Activated CD4-positive, alpha-beta T cell treated with anti-CD3 and anti-CD28 coated beads, Interleukin-2, amount 10 ng/mL, durations not matched to agents 7 days and 5 days (primary cell): ENCODE measurements around the gene FUT2. TPM values are rescaled to one million over a fixed set of nuclear protein-coding genes. Genes with fewer than 3 reads are reported as not detected.
"Not testable (repeated sequence)": the region's sequence is repeated elsewhere in the genome, so short reads cannot be mapped to it uniquely, and the experiment has no call there.

Experiments used
- CTCF ChIA-PET: fragments of 350-600 bp; sonication (Branson Sonifier 250); formaldehyde crosslinking; loops from one replicate; lab custom pipeline; 2021; ENCODE audit warnings: antibody characterized with exemption; lab: Charles Lee
- POLR2A ChIA-PET: fragments of 350-600 bp; sonication (Branson Sonifier 250); formaldehyde crosslinking; loops from one replicate; lab custom pipeline; 2021; ENCODE audit warnings: antibody characterized with exemption; lab: Charles Lee
- DNase-seq: peaks from one replicate; pipeline ENCODE4 v3.0.0-alpha.2; 2020
- H3K27ac Mint-ChIP-seq: one replicate; pipeline ENCODE4 v1.8.0; 2021; ENCODE audit warnings: mild to moderate bottlenecking, moderate library complexity, mixed read lengths
- H3K27me3 Mint-ChIP-seq: one replicate; pipeline ENCODE4 v1.8.0; 2021; ENCODE audit warnings: mixed read lengths
- H3K36me3 Mint-ChIP-seq: one replicate; pipeline ENCODE4 v1.8.0; 2021; ENCODE audit warnings: low read depth, mixed read lengths
- H3K4me1 Mint-ChIP-seq: one replicate; pipeline ENCODE4 v1.8.0; 2021; ENCODE audit warnings: mixed read lengths
- H3K4me3 Mint-ChIP-seq: one replicate; pipeline ENCODE4 v1.8.0; 2021; ENCODE audit warnings: mild to moderate bottlenecking, moderate library complexity, mixed read lengths
- H3K9me3 Mint-ChIP-seq: one replicate; pipeline ENCODE4 v1.8.0; 2021; ENCODE audit warnings: mixed read lengths
- total RNA-seq, 2 experiments: library from RNA; stranded (reverse); gene quantifications; one replicate each; pipeline ENCODE4 v1.2.3, GENCODE V29; 2021

FUT2 gene
- total RNA-seq, 2 experiments from 2014 or later, result not detected

DNA sequence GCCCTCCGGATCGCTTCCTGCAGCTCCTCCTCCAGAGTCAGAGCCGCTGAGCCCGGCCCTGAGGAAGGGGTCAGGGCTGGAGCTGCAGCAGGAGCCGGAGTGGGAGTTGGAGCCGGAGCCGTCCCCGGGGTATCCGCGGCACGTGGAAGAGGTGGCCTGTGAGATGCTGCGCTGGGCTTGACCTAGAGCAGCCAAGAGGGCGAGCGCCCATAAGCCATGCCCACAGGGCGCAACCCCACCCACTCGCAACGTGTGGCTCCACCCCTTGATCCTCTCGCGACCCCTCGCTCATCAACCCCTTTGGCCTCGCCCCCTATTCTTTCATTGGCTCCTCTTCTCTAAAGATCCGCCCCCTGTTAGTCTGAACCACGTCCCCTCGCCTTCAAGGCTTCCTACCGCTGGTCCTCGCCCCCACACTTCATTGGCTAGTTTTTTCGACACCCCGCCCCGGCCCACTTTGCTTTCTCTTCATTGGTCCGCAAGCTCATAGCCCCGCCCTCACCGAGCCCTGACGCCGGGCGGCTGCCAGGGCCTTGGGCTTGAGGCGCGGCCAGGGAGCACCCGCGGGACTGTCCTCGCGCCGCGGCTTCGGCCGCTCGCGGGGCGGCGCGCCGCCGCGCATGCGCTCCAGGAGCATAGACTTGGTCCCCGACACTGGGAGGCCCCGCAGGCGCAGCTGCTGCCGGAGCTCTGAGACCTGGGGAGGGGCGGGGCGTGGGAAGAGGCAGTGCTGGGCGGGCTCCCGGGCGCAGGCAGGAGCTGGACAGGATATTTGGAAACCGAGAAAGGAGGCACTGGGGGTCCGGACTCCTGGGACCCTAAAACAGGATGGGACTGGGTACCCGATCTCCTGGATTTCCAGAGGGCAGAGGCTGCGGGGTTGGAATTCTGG, 18.3 kb downstream of the FUT2 start:
- ChIA-PET POLR2A (no interaction called here), CTCF (interaction anchor here (0.7 to 3.8 kb wide), 7 partner anchors 10 to 144 kb away, joined by 3 to 10 read pairs (median 6); no protein-coding TSS in a partner anchor)
- Mint-ChIP-seq H3K9me3 (no peaks in the 10 kb centered on the region), H3K27ac (peak overlapping the region; percentile 92), H3K36me3 (peaks cover 3% of the 10 kb centered on the region), H3K4me1 (peaks cover 27% of the 10 kb centered on the region), H3K4me3 (peak overlapping the region; percentile 75), H3K27me3 (no peaks in the 10 kb centered on the region)
- peak; percentile 99 for DNase-seq

- Mint-ChIP-seq H3K36me3 (peaks cover 3% of the 10 kb centered on the region), H3K27ac (peak overlapping the region; percentile 92), H3K4me3 (peak overlapping the region; percentile 75), H3K4me1 (peaks cover 27% of the 10 kb centered on the region), H3K9me3 (no peaks in the 10 kb centered on the region), H3K27me3 (no peaks in the 10 kb centered on the region)
- DNase-seq, result no peak
- ChIA-PET CTCF (interaction anchor here (0.7 to 2.3 kb wide), 4 partner anchors 10 to 279 kb away, joined by 3 to 8 read pairs (median 6); partner anchors contain the start of genes GYS1 and RUVBL2), POLR2A (no interaction called here)
These were observed 19.2 kb downstream of the FUT2 start for GRCh38 chr19:48714759-48715675.

- POLR2A ChIA-PET, result no interaction called here
These were observed 20.0 kb downstream of the FUT2 start for GRCh38 chr19:48715681-48716171.

DNA sequence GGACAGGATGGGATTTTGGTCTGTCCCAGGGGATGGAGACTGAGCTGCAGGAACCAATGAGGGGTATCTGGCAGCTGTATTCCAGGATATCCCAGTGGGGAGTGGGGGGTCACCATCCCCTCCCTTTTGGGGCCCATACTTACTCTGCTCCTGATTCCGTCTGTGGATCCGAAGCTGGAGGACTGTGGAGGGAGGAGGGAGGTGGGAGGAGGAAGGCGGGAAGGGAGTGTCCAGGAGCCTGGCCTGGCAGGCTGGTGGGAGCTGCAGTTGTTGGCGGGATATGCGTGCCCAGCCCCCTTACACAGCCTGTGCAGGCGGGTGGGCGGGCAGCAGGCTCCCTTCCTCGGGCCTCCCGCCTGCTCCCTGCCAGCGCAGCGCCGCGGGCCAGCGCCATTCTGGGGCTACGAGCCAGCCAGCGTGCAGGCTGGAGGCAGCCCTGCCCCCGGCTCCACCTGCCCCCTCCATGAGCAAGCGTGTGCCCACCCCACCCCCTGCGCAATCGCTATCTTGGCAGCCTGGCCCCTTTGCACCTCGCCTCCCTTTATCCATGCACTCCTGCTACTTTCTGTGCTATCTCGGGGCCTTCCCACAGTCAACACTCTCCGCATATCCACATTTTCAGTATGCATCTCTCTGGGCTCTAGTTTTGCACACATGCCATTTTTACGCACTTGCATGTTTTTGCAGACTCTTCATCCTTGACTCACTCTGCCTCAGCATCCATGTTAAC, 21.0 kb downstream of the FUT2 start:
- POLR2A ChIA-PET, result no interaction called here
- H3K36me3 Mint-ChIP-seq, result no peaks in the 10 kb centered on the region
- H3K27me3 Mint-ChIP-seq, result no peaks in the 10 kb centered on the region

More at GRCh38 chr19:48715681-48716171, 20.0 kb downstream of the FUT2 start:
- peaks cover 33% of the 10 kb centered on the region for H3K4me1 Mint-ChIP-seq
- H3K27me3 Mint-ChIP-seq, result no peaks in the 10 kb centered on the region
- CTCF ChIA-PET, result interaction anchor here (1.6 kb wide), 1 partner anchor 278 kb away, joined by 6 read pairs; the partner anchor contains the start of genes GYS1 and RUVBL2
- H3K36me3 Mint-ChIP-seq, result peaks cover 3% of the 10 kb centered on the region
- H3K27ac Mint-ChIP-seq, result peak overlapping the region; percentile 73
- DNase-seq, result no peak
- H3K4me3 Mint-ChIP-seq, result peak overlapping the region; percentile 13
- no peaks in the 10 kb centered on the region for H3K9me3 Mint-ChIP-seq

DNA sequence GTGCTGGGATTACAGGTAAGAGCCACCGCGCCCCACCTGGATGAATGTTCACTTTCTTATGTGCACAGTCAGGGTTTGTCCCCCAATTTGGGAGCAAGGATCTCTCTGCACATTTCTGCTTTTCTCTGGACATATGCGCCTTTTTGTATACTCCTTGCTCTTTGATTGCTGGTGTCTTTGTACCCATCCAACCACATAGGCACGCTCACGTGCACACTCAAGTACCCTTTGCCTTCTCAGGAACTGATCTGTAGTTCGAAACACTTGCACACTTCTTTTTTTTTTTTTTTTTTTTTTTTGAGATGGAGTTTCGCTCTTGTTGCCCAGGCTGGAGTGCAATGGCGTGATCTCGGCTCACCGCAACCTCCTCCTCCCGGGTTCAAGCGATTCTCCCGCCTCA, 22.3 kb downstream of the FUT2 start:
- not testable (repeated sequence) for DNase-seq
- peaks cover 35% of the 10 kb centered on the region for H3K4me1 Mint-ChIP-seq

More for the DNA sequence above, 21.0 kb downstream of the FUT2 start:
- CTCF ChIA-PET, result interaction anchor here (1.0 to 1.6 kb wide), 3 partner anchors 9 to 277 kb away, joined by 3 to 6 read pairs (median 4); partner anchors contain the start of genes GYS1, RASIP1 and RUVBL2
- Mint-ChIP-seq H3K27ac (no peak overlapping the region), H3K4me1 (peaks cover 39% of the 10 kb centered on the region), H3K4me3 (no peak overlapping the region), H3K9me3 (no peaks in the 10 kb centered on the region)
- no peak for DNase-seq

GRCh38 chr19:48718711-48719231, 23.0 kb downstream of the FUT2 start:
- no peak overlapping the region for H3K27ac Mint-ChIP-seq
- no peak overlapping the region for H3K4me3 Mint-ChIP-seq
- CTCF ChIA-PET, result no interaction called here
- H3K4me1 Mint-ChIP-seq, result peaks cover 30% of the 10 kb centered on the region
- H3K27me3 Mint-ChIP-seq, result no peaks in the 10 kb centered on the region
- no peaks in the 10 kb centered on the region for H3K9me3 Mint-ChIP-seq
- POLR2A ChIA-PET, result no interaction called here
- no peaks in the 10 kb centered on the region for H3K36me3 Mint-ChIP-seq
- no peak for DNase-seq

More for the DNA sequence above, 22.3 kb downstream of the FUT2 start:
- H3K36me3 Mint-ChIP-seq, POLR2A ChIA-PET, H3K4me3 Mint-ChIP-seq, H3K9me3 Mint-ChIP-seq, H3K27ac Mint-ChIP-seq, H3K27me3 Mint-ChIP-seq: not testable (repeated sequence)
- CTCF ChIA-PET, result interaction anchor here (1.0 kb wide), 1 partner anchor 8 kb away, joined by 3 read pairs; no protein-coding TSS in a partner anchor

DNA sequence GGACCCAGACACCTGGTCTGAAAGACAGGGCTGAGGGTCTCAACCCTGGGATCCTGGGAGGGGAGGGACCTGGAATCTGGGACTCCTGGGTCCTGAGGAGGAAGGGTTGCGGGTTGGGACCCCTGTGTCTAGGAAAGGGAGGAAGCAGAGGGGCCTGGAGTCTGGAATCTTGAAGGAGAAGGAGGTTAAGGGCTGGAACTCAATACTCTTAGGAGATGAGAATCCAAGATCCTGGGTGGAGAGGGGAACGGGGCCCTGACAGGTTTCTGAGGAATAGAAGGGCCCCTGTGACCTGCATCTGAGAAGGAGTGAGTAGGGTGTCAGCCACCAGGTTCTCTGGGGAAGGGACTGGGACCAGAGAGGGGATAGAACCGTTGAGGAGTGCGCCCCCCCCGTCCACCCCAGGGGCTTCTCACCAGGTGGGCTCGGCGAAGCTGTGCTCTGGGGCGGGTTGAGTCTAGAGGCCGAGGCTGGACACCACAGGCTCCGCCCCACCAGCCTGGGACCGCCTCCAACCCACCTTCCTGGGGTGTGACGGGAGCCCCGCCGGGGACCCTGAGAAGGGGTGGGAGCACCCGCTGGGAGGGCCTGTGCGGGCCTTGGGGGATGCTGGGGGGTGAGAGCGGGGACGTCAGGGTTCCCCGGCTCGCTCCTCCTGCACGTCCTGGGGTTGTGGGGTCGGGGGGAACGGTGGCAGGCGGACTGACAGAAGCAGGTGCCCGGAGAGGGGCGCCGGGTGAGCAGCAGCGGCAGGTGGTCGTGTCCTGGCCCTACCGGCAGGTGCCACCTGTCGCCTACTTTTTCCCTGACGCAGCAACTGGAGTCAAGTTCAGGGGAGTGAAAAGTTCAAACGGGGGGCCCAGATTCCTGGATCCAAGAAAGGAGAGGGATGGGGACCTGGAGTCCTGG, 23.7 kb downstream of the FUT2 start, which contains the start of gene MAMSTR:
TSS of gene MAMSTR (minus strand) at position 463 of the 909 bp plus-strand sequence. CDS start 694 bp downstream, outside the sequence.
- H3K36me3 Mint-ChIP-seq, result no peaks in the 10 kb centered on the region
- POLR2A ChIA-PET, result no interaction called here

DNA sequence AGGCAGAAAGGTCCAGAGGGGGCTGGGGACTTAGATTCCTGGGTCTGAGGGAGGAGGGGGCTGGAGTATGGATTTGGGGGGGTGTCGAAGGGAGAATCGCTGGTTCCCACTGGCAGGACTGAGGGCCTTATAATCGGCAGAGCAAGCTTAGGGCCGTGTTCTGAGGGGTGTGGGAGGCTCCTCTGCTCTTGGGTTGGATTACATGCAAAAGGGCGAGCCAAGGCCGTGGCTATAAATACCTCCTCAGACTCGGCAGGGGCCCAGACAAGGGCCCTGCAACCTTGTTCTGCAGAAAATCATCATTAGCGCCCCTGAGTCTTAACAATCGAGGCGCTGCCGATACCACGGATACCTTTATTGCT, 24.5 kb downstream of the FUT2 start:
- CTCF ChIA-PET, result interaction anchor here (1.4 kb wide), 1 partner anchor 19 kb away, joined by 4 read pairs; no protein-coding TSS in a partner anchor
- POLR2A ChIA-PET, result interaction anchor here (0.6 kb wide), 1 partner anchor 56 kb away, joined by 13 read pairs; no protein-coding TSS in a partner anchor
- Mint-ChIP-seq H3K27me3 (no peaks in the 10 kb centered on the region), H3K27ac (peak overlapping the region; percentile 98), H3K4me1 (peaks cover 28% of the 10 kb centered on the region), H3K4me3 (peak overlapping the region; percentile 88), H3K36me3 (peaks cover 6% of the 10 kb centered on the region), H3K9me3 (peaks cover 6% of the 10 kb centered on the region)
- no peak for DNase-seq

More for the DNA sequence above, 23.7 kb downstream of the FUT2 start, which contains the start of gene MAMSTR:
- Mint-ChIP-seq H3K9me3 (no peaks in the 10 kb centered on the region), H3K4me3 (peak within 1 kb of the TSS; percentile 88), H3K27me3 (no peaks in the 10 kb centered on the region), H3K27ac (peak within 1 kb of the TSS; percentile 98), H3K4me1 (peaks cover 27% of the 10 kb centered on the region)
- CTCF ChIA-PET, result no interaction called here
- no peak for DNase-seq

DNA sequence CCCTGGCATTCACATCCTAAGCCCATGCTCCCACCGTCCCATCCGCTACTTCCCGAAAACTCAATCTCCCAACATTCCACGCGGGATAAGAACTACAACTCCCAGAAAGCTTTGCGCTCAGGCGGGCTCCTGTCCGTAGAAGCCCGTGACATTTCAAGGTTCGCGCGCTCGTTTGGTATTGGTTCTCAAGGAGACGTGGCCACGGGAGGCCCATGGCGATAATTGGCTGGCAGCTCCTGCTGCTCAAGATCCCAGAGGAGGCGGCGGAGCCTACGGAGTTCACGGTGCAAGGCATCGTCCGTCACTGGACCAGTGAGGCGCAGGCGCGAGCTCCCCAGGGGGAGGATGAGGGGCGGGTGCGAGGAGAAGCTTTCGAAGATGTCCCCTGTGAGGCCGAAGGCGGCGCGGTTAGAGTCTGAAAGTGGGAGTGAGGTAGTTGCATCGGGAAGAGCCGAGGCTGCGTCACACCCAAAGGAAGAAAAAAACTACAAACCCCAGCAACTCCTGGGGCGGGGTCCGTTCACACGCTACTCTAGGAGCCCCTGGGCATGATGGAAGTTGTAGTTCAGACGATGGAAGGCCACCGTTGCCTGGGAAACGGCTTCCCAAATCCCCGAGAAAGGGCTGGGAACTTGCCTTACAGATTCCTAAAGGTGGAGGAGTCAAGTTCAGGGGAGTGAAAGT, 25.0 kb downstream of the FUT2 start:
- no peaks in the 10 kb centered on the region for H3K27me3 Mint-ChIP-seq
- H3K27ac Mint-ChIP-seq, result peak overlapping the region; percentile 98
- peaks cover 10% of the 10 kb centered on the region for H3K36me3 Mint-ChIP-seq
- ChIA-PET POLR2A (interaction anchor here (0.6 kb wide), 1 partner anchor 56 kb away, joined by 13 read pairs; no protein-coding TSS in a partner anchor), CTCF (interaction anchor here (1.4 kb wide), 1 partner anchor 18 kb away, joined by 4 read pairs; no protein-coding TSS in a partner anchor)
- peak; percentile 96 for DNase-seq
- H3K4me3 Mint-ChIP-seq, result peak overlapping the region; percentile 88
- H3K4me1 Mint-ChIP-seq, result peaks cover 30% of the 10 kb centered on the region
- peaks cover 10% of the 10 kb centered on the region for H3K9me3 Mint-ChIP-seq

GRCh38 chr19:48722196-48722708, 26.5 kb downstream of the FUT2 start:
- no peak for DNase-seq
- Mint-ChIP-seq H3K27ac (peak overlapping the region; percentile 33), H3K4me3 (no peak overlapping the region), H3K36me3 (peaks cover 20% of the 10 kb centered on the region), H3K4me1 (peaks cover 39% of the 10 kb centered on the region), H3K9me3 (peaks cover 17% of the 10 kb centered on the region), H3K27me3 (no peaks in the 10 kb centered on the region)
- ChIA-PET CTCF (interaction anchor here (0.5 to 0.9 kb wide), 2 partner anchors 77 to 92 kb away, joined by 3 read pairs; partner anchors contain the start of gene CA11), POLR2A (no interaction called here)
